Endothelial cell of hepatic sinusoid (primary cell): ENCODE data around the gene DDX23.
"Not testable (repeated sequence)": the region's sequence is repeated elsewhere in the genome, so short reads cannot be mapped to it uniquely, and the experiment has no call there.

ENCODE experiments used
- in situ Hi-C: cut with HindIII; loops from 2 replicates; pipeline ENCODE4 v1.10.0; 2017; ENCODE audit warnings: low sequenced_read_pairs

Gene DDX23

DNA sequence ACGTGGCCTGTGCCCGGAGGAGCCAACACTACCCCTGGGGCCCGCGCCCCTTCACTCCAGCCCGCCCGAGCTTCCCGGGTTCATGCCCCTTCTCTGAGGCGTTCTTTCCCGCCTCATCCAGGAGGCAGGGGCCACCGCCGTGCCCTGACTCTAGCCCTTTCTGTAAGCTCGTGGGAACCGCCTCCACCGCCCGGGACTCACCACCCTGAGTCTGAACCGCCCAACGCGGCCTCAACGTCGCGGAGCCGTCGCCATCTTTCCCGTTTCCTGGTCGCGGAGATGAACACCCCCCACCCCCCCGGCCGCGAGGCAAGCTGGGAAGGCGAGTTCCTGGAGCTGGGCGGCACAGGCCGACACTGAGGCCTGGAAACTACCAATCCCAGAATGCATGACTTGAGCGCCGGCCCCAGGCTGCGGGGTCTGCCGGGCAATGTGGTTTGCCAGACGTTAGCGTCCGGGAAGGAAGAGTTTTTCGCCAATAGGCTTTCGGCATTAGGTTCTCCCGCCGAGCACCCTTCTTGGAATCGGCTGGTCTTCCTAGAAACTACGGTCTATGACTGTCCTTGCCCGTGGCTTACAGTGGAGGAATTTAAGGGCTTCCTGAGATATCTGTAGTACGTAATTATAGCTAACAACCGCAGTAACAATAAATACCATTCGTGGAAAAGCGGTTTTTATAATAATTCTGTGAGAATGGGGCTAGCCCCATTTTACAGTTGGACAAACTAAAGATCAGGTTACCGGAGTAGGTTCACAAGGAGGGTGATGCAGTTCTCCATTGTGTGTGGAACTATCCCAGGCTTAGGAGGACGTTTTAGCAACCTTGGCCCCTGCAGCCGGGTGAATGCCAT lies at the start of gene DDX23:
TSS of gene DDX23 (minus strand) at position 281 of the 851 bp plus-strand sequence. CDS start 6,381 bp downstream, outside the sequence.
- in situ Hi-C loops = no loop called here

DNA sequence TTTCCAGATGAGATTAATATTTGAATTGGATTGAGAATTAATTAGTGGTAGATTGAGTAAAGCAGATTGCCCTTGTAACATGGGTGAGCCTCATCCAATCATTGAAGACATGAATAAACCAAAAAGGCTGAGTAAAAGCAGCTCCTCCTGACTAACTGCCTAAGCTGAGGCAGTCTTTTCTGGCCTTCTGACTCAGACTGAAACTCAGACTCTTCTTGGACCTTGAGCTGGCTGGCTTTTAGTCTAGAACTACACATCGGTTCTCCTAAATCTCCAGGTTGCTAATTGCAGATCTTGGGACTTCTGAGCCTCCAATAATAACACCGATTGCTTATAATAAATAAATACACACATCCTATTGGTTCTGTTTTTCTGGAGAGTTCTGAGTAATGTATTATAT lies 49.3 kb upstream of the DDX23 start:
- in situ Hi-C loops = no loop called here

DNA sequence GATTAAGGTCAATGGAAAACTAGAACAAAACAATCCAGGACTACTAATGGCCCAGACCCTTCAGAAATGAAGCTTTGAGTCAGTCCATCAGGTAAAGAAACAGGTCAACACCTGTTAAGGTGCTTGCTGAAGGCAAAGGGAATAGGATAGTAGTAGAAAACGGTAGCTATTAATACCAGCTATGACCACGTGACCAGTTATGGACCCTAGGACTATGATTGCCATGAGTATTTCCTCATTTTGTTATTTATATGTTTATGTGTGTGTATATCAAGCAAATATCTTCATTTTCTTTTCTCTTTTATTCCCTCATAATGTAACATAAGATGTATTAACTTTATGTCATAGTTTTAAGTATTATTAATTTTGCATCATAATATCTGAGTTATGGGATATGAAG lies 47.7 kb upstream of the DDX23 start:
- in situ Hi-C loops = no loop called here

DNA sequence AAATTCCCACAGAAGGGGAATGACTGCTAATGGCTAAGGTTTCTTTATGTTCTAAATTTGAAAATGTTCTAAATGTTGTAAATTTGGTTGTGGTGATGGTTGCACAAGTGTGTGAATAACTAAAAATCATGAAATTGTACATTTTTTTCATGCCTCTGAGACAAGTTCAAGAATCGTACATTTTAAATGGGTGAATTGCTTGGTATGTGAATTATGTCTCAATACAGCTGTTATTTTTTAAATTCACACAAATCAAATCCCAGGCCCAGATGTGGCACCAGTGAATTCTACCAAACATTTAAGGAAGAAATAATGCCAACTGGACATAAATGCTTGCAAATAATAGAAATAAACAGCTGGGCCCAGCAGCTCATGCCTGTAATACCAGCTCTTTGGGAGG lies 42.3 kb upstream of the DDX23 start:
- in situ Hi-C loops = no loop called here

DNA sequence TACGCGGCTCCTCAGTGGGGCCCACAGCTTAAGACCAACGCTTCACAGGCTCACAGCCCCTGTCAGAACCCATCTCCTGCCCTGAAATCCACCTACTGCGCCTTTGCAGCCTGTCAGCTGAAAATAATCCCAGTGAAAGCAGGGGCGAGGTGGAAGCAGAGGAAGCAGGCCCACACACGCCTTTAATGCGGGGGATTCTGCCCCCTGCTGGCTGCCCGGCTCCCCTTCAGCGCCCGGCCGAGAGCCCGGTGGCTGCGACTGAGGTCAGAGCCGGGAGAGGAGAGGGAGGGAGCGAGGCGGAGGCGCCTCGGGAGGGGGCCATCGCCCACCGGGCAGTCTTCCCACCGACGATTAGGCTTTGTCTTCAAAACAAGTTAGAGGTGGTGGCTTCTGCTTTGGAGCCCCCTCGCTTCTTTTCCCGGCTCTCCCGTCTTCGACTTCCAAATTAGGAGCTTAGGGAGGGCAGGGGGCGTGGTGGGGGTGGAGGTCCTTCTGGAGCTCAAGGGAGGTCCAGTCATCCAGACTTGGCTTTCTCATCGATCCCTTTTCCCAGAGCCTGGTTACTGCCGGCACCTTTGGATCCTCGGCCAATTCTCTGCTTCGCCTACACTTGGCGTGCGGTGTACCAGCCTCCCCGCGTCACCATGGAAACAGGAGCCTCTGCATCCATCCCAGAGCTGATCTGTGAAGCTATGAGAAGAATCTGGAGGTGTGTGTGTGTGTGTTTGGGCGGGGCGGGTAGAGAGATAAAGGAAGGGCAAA lies 38.9 kb upstream of the DDX23 start:
- in situ Hi-C loops = no loop called here

DNA sequence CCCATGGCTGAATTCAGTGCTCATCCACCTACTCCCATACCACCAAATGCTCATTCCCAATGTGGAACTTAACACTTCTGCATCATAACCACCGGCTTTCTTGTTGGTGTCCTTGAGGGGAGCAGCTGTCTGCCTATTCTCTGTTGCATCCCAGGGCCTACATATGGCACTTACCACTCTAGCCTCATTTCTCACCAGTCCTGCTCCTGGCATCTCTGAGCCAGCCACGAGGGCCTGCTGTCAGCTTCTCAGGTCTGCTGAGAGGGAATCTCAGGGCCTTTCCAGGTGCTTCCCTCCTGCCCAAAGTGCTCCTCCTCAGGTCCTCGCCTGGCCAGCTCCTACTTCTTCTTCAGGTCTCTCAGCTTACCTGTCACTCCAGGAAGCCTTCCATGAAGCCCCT lies 37.7 kb upstream of the DDX23 start:
- in situ Hi-C loops = no loop called here

DNA sequence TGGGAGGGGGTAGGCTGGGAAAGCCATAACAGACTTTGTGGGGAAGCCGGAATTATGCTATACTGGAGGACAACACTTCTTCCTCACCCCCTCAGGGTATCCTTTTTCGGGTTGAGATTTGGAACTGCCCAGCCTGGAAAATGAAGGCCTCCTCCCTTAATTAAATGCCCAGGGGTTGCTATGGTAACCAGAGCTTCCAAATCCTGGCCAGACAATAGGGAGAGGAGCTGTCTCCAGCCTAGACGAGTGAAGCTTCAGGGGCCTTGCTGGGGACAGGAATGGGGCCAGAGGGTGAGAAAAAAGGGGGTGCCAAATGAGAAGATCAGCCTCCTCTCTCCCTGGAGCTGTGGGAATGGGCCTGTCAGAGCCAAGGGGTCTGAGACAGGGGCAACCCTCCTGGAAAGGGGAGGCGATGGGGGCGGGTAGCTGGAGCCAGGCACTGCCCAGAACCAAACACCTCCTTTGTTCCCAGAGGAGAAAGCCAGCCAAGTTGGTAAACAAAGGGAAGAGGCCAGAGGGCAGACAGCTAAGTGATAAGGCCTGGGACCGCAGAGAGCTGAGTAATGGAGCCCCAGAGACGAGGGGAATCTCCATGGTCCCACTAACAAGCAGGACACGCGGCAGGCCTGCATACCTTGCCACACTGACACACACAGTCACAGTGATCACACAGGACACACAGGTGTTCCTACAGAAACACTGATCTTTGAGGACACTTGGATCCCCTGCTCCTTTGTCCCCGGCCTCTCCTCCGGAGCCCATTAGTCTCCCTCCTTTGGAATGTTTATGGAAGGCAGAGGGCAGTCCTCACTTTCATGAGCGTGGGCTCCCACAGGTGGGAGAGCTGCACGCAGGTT lies 31.6 kb upstream of the DDX23 start:
- in situ Hi-C loops = loop anchor here (5.0 kb wide), 2 partner anchors 36 to 54 kb away; no protein-coding TSS in a partner anchor

DNA sequence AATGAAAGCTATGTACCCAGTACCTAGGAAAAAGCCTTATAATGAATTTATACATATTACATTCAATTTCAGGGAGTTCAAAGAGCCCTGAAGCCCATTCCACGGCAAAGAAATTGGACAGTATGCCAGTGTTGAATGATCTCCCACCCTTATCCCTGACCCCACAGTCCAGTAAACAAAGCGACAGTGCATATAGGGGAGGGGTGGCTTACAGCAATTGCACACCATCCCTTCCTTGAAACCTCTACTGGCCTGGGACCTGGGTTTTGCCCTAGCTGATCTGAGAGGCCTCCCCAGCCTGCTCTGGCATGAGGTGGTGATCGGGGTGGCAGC lies 31.0 kb upstream of the DDX23 start:
- in situ Hi-C loops = loop anchor here (5.0 kb wide), 2 partner anchors 36 to 54 kb away; no protein-coding TSS in a partner anchor

DNA sequence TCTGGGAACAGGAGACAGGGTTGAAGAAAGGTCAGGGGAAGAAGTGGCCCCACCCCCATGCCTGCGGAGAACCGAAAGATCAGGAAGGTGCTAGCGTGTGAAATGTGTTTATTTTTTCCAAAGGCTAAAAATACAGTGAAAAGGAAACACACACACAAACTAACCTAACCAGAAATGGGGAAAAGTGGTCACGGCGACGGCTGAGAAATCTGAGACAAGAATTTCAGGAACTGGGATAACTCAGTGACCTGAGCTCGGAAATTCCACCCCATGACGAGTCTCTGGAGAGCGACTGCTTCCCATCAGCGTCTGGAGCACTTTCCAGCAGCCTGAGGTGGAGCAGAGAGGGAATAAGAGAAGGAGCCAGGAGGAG lies 30.3 kb upstream of the DDX23 start:
- in situ Hi-C loops = loop anchor here (5.0 kb wide), 2 partner anchors 35 to 55 kb away; no protein-coding TSS in a partner anchor

DNA sequence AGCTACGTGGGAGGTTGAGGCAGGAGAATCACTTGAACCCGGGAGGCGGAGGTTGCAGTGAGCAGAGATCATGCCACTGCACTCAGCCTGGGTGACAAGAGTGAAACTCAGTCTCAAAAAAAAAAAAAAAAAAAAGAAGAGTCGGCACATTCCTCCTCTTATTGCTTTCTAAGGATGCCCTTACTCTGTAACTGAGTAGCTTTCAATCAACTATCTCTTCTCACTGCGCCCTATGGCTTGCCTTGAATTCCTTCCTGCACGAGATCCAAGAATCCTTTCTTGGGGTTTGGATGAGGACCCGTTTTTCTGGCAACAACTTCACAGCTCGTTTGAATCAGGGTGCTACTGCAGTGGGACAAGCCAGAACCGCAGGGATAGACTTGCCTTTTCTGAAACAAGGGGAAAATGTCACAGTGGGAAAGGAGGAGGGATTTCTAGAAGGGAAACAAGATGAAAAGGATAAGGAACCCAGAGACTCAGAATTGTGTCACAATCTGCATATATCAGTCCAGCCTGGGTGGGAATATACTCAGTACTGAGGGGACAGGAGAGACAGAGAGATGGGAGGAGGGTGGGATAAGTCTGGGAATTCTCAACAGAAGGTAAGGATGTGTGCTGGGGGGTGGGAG lies 29.8 kb upstream of the DDX23 start:
- in situ Hi-C loops = loop anchor here (5.0 kb wide), 2 partner anchors 34 to 56 kb away; no protein-coding TSS in a partner anchor

DNA sequence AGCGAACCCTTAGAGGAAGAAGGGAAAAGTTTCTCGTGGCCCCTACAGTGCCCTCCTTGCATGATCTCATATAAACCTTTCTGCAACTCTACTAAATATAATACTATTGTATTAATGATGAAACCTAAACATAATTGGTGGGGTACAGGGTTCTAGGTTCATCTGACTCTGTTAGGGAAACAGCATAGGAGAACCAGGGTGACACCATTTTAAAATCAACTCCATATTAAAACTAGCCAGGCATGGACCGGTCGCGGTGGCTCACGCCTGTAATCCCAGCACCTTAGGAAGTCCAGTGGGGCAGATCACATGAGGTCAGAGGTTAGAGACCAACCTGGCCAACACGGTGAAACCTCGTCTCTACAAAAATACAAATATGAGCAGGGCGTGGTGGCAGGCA lies 28.7 kb upstream of the DDX23 start:
- in situ Hi-C loops = loop anchor here (5.0 kb wide), 2 partner anchors 33 to 57 kb away; no protein-coding TSS in a partner anchor

DNA sequence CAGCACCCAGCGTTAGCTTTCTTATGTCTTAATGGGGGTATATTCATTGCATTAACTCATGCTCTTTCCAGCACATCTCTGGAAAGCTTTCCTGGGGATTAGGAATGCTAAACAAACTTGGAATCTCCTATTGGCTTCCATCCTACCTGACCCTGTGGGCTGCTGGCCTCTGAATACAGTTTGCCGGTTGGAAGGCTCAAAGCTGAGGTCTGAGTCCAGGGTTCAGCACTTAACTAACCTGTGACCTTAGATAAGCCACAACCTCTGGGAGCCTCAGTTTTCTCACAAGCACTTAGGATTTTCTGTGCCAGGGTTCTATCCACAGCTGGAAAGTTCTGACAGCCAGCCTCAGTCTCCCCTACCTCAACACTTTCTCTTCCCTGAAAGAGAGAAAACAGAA lies 26.6 kb upstream of the DDX23 start:
- in situ Hi-C loops = no loop called here

DNA sequence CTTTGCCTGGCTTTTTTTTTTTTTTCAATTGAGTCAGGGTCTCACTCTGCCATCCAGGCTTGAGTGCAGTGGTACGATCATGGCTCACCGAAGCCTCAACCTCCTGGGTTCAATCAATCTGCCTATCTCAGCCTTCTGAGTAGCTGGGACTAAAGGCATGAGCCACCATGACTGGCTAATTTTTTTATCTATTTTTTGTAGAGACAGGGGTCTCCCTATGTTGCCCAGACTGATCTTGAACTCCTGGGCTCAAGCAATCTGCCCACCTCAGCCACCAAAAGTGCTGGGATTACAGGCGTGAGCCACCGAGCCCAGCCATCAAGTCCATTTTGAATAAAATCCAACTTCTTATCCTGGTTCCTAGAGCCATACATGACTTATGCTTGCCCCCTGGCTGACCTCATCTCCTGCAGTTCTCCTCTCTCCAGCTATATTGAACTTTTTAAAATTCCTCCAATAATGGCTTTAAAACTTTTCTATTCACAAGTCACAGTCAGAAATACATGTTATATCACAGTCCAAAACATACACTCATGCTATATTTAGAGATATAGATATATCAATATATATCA lies 24.1 kb upstream of the DDX23 start:
- in situ Hi-C loops = no loop called here

DNA sequence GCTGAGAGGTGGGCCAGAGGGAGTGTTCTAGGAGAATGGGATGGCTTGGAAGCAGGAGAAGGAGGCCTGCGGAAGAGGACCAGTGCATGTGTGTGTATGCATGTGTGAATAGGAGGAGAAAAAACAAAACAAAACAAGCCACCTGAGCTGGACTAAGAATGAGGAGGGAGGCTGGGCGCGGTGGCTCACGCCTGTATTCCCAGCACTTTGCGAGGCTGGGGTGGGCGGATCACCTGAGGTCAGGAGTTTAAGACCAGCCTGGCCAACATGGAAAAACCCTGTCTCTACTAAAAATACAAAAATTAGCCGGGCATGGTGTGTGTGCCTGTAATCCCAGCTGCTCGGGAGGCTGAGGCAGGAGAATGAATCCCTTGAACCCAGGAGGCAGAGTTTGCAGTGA lies 21.6 kb upstream of the DDX23 start:
- in situ Hi-C loops = not testable (repeated sequence)

DNA sequence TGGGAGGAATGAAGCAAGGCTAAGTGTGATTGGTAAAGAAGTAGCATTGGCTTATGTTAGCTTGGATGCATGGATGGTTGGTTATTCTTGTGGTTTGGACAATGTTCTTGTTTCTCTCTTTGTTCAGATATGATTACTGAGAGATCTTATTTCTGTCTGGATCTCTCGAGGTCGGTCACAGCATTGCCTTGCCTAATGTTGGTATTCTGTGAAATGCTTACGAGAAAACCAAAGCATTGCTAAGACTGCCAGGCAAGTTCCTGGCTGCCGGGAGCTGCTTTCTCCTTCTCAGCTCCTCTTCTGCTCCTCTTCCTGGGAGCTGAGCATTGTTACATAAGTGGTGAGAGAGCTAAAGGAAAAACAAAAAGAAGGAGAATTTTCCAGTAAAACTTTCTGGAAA lies 21.1 kb upstream of the DDX23 start:
- in situ Hi-C loops = no loop called here

DNA sequence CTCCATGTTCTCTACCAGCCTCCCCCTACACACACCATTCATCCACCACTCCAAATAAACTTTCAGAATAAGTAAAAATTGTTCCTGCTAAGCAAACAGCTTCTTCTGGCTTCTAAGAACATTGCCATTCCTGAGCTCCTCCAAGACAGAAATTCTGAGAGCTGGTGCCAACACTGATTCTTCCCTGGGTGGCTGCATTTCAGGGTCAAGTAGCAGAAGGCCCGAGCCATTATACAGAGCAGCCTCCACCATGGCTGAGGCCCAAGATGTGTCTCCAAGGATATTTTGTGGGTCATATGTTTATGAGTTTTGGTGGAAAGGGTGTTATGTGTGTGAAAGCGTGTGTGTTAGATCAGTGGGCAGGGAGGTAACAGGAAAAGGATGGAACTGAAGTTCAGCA lies 17.2 kb upstream of the DDX23 start:
- in situ Hi-C loops = no loop called here

DNA sequence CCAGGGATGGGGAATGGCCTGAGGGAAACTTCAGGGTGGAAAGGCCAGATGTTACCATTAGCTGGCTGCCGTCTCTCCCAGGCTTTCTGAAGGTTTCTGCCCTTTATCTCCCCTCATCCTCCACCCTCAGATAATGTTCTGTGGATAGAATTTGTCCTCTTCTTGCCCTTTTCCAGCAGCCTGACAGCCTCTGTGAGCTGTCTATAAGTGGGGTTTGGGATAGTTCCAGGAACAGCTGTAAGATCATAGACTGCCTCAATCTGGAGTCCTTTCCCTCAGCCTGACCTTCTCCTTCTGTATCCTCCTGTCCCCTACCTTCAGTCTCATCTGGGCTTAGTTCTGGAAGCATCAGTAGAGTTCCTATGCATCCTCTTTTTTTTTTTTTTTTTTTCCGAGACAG lies 16.5 kb upstream of the DDX23 start:
- in situ Hi-C loops = no loop called here

DNA sequence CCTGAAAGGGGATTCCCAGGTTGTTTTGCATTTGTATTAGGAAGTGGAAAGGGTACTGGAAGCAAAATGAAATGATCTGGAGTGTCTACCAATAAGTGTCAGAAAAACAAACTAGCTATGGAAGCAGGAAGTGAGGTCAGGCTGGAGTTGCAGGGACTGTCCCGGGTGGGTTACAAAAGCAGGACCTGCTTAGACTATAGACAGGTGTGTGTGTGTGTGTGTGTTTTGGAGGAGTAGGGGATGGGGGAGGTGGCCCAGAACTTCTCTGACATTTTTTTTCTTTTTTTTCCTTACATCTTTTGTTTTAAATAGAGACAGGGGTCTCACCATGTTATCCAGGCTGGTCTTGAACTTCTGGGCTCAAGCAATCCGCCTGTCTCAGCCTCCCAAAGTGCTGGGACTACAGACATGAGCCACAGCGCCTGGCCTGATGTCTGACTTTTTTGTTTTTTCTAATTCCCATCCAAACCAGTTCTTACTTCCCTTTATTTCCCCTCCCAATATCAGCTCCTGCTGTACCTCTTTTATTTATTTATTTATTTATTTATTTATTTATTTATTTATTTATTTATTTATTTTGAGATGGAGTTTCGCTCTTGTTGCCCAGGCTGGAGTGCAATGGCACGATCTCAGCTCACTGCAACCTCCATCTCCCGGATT lies 14.2 kb upstream of the DDX23 start:
- in situ Hi-C loops = no loop called here

DNA sequence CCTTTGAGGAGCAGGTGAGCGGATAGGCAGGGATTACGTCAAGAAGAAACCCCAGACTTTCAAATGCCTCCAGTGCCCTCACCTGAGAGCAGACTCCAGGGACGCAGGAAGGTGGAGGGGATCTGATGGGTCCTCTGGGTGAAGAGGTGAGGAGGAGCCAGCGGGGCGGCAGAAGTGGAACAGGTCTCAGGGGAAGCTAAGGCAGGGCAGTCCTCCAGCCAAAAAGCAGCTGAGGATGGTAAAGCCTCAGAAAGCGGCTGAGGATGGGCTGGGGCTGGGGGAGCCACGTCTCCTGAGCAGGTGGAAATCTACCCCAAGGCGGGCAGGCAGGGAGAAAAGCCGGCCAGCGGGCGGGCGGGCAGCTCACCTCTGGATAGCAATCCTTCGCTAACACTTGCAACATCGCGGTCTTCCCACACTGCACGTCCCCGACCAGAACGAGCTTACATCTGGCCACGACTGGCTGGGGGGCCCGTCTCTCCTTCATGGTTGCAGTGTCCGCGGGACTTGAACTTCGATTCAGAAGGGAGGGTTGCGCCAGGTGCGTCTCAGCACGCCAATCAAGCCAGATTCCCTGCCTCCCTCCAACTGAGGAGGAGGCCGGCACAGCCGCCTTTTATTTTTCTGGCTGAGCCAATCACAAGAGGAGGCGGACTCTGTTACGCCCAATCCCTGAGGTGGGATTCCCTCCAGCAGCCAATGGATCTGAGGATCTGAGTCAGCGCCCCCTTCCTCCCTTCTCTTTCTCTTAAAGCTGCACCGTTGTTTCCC lies 13.5 kb upstream of the DDX23 start, which contains the start of gene RND1:
TSS of gene RND1 (minus strand) at position 590 of the 771 bp plus-strand sequence. CDS start at position 487, 103 bp downstream.
- in situ Hi-C loops = no loop called here
